HL-60 (cell line): Measurements from ENCODE around the gene CES4A.

Experiments used
- DNase-seq, 2 experiments: peaks; one replicate each; pipeline ENCODE4 v3.0.0-alpha.2; 2010 to 2020; ENCODE audit warnings: low read depth in 1 of 2, low spot score in 1 of 2
- H3K27ac ChIP-seq: fragments of 250-450 bp; sonication (Bioruptor Pico); replicated peaks from 2 replicates; pipeline ENCODE4 v1.5.1; 2020; ENCODE audit warnings: mild to moderate bottlenecking, moderate library complexity
- H3K27me3 ChIP-seq: fragments of 250-450 bp; sonication (Bioruptor Pico); 2 replicates; pipeline ENCODE4 v1.5.1; 2021; ENCODE audit warnings: mild to moderate bottlenecking, moderate library complexity; ENCODE audit not compliant: insufficient read depth, poor library complexity, severe bottlenecking
- H3K4me3 ChIP-seq: replicated peaks from 2 replicates; pipeline ENCODE4 v1.5.1; 2011; ENCODE audit warnings: mild to moderate bottlenecking, control low read depth, low read length; ENCODE audit not compliant: insufficient read depth
- GABPA ChIP-seq: IDR thresholded peaks from 2 replicates; pipeline ENCODE4 v1.6.1; 2012; ENCODE audit warnings: low read depth
- POLR2AphosphoS5 ChIP-seq: IDR thresholded peaks from 2 replicates; pipeline ENCODE4 v1.6.1; 2012; ENCODE audit warnings: low read depth
- SPI1 ChIP-seq: IDR thresholded peaks from 2 replicates; pipeline ENCODE4 v1.6.1; 2012; ENCODE audit warnings: low read depth, mild to moderate bottlenecking, borderline replicate concordance
- long read RNA-seq: library from polyadenylated mRNA; unstranded; transcript quantifications from one replicate; pipeline ENCODE4 v2.0.0, GENCODE V29; 2020
- TF ChIP-seq, protein P1 (sequence below): IDR thresholded peaks from 2 replicates; pipeline ENCODE4 v1.6.1; 2012; ENCODE audit warnings: low read depth; ENCODE audit not compliant: insufficient replicate concordance
- TF ChIP-seq, protein P2 (sequence below): IDR thresholded peaks from one replicate; pipeline ENCODE4 v1.5.1; 2011; ENCODE audit warnings: low read length, control low read depth, inconsistent platforms; ENCODE audit not compliant: insufficient read depth

Gene CES4A
- long read RNA-seq = 0 reads

DNA sequence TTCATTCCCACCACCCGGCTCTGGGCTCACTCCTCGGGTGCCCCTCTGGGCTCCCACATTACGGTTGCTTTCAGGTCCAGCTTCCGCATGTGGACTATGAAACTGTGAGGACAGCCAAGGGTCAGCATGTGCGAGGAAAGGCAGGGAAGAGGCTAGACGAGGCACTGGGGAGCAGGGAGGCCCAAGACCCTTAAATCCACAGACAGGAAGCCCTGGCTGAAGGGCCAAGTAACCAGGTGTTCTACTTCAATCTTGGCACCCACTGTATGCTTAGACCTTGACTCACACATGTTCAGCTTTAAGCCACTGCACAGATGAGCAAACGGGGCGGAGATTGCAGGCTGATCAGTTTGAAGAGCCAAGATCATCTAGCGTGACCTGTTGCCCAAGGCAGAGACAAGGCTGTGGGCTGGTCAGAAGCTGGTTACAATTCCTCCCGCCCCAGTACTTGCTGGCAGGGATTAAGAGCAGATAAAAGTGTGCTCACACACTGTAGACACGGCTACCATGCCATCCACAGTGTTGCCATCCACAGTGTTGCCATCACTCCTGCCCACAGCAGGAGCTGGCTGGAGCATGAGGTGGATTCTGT, at the start of gene CES4A:
TSS of gene CES4A (plus strand) at position 393 of the 592 bp plus-strand sequence. CDS start at position 577, 184 bp downstream.
- no peak for DNase-seq
- H3K4me3 ChIP-seq = no peak within 1 kb of the TSS
- H3K27ac ChIP-seq = no peak within 1 kb of the TSS
- no peak for TF ChIP-seq SPI1
- no peak for TF ChIP-seq POLR2AphosphoS5
- TF ChIP-seq, protein P1, sequence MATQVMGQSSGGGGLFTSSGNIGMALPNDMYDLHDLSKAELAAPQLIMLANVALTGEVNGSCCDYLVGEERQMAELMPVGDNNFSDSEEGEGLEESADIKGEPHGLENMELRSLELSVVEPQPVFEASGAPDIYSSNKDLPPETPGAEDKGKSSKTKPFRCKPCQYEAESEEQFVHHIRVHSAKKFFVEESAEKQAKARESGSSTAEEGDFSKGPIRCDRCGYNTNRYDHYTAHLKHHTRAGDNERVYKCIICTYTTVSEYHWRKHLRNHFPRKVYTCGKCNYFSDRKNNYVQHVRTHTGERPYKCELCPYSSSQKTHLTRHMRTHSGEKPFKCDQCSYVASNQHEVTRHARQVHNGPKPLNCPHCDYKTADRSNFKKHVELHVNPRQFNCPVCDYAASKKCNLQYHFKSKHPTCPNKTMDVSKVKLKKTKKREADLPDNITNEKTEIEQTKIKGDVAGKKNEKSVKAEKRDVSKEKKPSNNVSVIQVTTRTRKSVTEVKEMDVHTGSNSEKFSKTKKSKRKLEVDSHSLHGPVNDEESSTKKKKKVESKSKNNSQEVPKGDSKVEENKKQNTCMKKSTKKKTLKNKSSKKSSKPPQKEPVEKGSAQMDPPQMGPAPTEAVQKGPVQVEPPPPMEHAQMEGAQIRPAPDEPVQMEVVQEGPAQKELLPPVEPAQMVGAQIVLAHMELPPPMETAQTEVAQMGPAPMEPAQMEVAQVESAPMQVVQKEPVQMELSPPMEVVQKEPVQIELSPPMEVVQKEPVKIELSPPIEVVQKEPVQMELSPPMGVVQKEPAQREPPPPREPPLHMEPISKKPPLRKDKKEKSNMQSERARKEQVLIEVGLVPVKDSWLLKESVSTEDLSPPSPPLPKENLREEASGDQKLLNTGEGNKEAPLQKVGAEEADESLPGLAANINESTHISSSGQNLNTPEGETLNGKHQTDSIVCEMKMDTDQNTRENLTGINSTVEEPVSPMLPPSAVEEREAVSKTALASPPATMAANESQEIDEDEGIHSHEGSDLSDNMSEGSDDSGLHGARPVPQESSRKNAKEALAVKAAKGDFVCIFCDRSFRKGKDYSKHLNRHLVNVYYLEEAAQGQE = no peak
- TF ChIP-seq, protein P2, sequence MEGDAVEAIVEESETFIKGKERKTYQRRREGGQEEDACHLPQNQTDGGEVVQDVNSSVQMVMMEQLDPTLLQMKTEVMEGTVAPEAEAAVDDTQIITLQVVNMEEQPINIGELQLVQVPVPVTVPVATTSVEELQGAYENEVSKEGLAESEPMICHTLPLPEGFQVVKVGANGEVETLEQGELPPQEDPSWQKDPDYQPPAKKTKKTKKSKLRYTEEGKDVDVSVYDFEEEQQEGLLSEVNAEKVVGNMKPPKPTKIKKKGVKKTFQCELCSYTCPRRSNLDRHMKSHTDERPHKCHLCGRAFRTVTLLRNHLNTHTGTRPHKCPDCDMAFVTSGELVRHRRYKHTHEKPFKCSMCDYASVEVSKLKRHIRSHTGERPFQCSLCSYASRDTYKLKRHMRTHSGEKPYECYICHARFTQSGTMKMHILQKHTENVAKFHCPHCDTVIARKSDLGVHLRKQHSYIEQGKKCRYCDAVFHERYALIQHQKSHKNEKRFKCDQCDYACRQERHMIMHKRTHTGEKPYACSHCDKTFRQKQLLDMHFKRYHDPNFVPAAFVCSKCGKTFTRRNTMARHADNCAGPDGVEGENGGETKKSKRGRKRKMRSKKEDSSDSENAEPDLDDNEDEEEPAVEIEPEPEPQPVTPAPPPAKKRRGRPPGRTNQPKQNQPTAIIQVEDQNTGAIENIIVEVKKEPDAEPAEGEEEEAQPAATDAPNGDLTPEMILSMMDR = no peak
- no peak for TF ChIP-seq GABPA
- H3K27me3 ChIP-seq = no peaks in the 10 kb centered on the region

DNA sequence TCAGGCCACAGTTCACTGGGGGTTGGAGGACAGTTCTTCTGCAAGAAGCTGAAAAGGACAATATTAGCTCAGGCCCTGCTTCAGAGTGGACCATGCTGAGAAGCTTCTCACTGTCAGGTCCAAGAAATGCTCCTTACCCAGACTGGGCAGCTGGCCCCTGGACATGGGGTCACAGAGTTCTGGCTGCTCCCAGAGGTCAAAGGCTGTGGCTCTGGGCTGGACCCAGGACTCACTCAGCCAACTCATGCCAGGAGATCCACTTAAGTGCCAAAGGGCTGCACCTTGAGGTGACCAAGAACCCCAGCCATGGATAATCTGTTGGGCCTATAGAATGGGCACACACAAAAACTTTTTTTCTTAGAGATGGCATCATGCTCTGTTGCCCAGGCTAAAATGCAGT, 49.0 kb upstream of the CES4A start:
- H3K27me3 ChIP-seq = no peaks in the 10 kb centered on the region
- no peak for TF ChIP-seq GABPA
- TF ChIP-seq, protein P1 = no peak
- TF ChIP-seq, protein P2 = no peak
- no peak for TF ChIP-seq SPI1
- TF ChIP-seq POLR2AphosphoS5 = no peak
- DNase-seq = no peak
- H3K4me3 ChIP-seq = no peak overlapping the region
- H3K27ac ChIP-seq = no peak overlapping the region

DNA sequence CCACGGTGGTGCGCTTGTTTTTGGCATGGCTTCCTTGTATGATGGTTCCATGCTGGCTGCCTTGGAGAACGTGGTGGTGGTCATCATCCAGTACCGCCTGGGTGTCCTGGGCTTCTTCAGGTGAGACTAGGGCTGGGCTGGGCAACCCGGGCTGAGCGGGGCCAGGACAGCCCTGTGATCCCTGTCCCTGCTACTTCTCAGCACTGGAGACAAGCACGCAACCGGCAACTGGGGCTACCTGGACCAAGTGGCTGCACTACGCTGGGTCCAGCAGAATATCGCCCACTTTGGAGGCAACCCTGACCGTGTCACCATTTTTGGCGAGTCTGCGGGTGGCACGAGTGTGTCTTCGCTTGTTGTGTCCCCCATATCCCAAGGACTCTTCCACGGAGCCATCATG, 48.2 kb upstream of the CES4A start:
- Histone ChIP-seq H3K27ac (no peak overlapping the region), H3K4me3 (no peak overlapping the region), H3K27me3 (no peaks in the 10 kb centered on the region)
- DNase-seq = no peak
- TF ChIP-seq, protein P1 = no peak
- no peak for TF ChIP-seq POLR2AphosphoS5
- TF ChIP-seq, protein P2 = no peak
- no peak for TF ChIP-seq SPI1
- TF ChIP-seq GABPA = no peak
